Lower leg skin (tissue), 3 donors: ENCODE data around the gene NPLOC4.

ENCODE experiments used
- POLR2A ChIP-seq, 2 donors: fragments of 450-650 bp; IDR thresholded peaks; one replicate each; pipeline ENCODE4 v1.6.1; 2016 to 2017; ENCODE audit warnings: antibody characterized with exemption in 2 of 2, mild to moderate bottlenecking in 1 of 2, moderate library complexity in 1 of 2
- TF ChIP-seq, protein P1 (sequence below), 3 donors: fragments of 450-650 bp; IDR thresholded peaks; one replicate each; pipeline ENCODE4 v1.5.1; 2016; ENCODE audit warnings: antibody characterized with exemption in 3 of 3, mild to moderate bottlenecking in 3 of 3, moderate library complexity in 2 of 3

- TF ChIP-seq POLR2A (IDR thresholded peaks at IDR 0.05) = no peak
- TF ChIP-seq, protein P1, sequence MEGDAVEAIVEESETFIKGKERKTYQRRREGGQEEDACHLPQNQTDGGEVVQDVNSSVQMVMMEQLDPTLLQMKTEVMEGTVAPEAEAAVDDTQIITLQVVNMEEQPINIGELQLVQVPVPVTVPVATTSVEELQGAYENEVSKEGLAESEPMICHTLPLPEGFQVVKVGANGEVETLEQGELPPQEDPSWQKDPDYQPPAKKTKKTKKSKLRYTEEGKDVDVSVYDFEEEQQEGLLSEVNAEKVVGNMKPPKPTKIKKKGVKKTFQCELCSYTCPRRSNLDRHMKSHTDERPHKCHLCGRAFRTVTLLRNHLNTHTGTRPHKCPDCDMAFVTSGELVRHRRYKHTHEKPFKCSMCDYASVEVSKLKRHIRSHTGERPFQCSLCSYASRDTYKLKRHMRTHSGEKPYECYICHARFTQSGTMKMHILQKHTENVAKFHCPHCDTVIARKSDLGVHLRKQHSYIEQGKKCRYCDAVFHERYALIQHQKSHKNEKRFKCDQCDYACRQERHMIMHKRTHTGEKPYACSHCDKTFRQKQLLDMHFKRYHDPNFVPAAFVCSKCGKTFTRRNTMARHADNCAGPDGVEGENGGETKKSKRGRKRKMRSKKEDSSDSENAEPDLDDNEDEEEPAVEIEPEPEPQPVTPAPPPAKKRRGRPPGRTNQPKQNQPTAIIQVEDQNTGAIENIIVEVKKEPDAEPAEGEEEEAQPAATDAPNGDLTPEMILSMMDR (IDR thresholded peaks at IDR 0.05) = no peak
Measured at GRCh38 chr17:81557276-81558114, 79.4 kb downstream of the NPLOC4 start.
